ENCODE measurements around the gene SCAPER. TPM values are rescaled to one million over a fixed set of nuclear protein-coding genes. Genes with fewer than 3 reads are reported as not detected.

SCAPER gene
- total and polyA plus RNA-seq, 2 donors, result 15.7 to 15.9 TPM

GRCh38 chr15:76354823-76355440, 550.2 kb downstream of the SCAPER start:
- Histone ChIP-seq H3K9me3 (ENCODE audit: control insufficient read depth in 2 of 2, insufficient read depth in 1 of 2, low read length in 1 of 2) (no peaks in the 10 kb centered on the region), H3K4me1 (ENCODE audit: control insufficient read depth in 2 of 2, insufficient read depth in 2 of 2, low read length in 2 of 2) (no peaks in the 10 kb centered on the region), H3K4me3 (ENCODE audit: low read length in 2 of 2) (no peak overlapping the region), H3K36me3 (ENCODE audit: control insufficient read depth in 2 of 2, insufficient read depth in 2 of 2, low read length in 1 of 2) (no peaks in the 10 kb centered on the region), H3K27ac (ENCODE audit: low read depth in 1 of 2, low read length in 1 of 2) (no peak overlapping the region), H3K27me3 (ENCODE audit: control insufficient read depth in 2 of 2, insufficient read depth in 1 of 2, low read length in 1 of 2) (no peaks in the 10 kb centered on the region)
- DNase-seq (ENCODE audit: low read depth in 6 of 9, low spot score in 9 of 9), result no peak
- WGBS, result 97% methylated on average over 3 of the region's 3 CpGs

- DNase-seq (ENCODE audit: low read depth in 6 of 9, low spot score in 9 of 9), result no peak
- no peak overlapping the region for H3K4me3 ChIP-seq (ENCODE audit: low read length in 2 of 2)
- H3K36me3 ChIP-seq (ENCODE audit: control insufficient read depth in 2 of 2, insufficient read depth in 2 of 2, low read length in 1 of 2), result no peaks in the 10 kb centered on the region
- H3K4me1 ChIP-seq (ENCODE audit: control insufficient read depth in 2 of 2, insufficient read depth in 2 of 2, low read length in 2 of 2), result no peaks in the 10 kb centered on the region
- H3K9me3 ChIP-seq (ENCODE audit: control insufficient read depth in 2 of 2, insufficient read depth in 1 of 2, low read length in 1 of 2), result no peaks in the 10 kb centered on the region
- WGBS, result 98% methylated on average over 10 of the region's 10 CpGs
- H3K27ac ChIP-seq (ENCODE audit: low read depth in 1 of 2, low read length in 1 of 2), result no peak overlapping the region
- H3K27me3 ChIP-seq (ENCODE audit: control insufficient read depth in 2 of 2, insufficient read depth in 1 of 2, low read length in 1 of 2), result peaks cover 3 to 4% of the 10 kb centered on the region in 2 donors
Observed at GRCh38 chr15:76353903-76354302, 551.2 kb downstream of the SCAPER start.

GRCh38 chr15:76353023-76353577, 552.0 kb downstream of the SCAPER start:
- Histone ChIP-seq H3K4me3 (ENCODE audit: low read length in 2 of 2) (no peak overlapping the region), H3K9me3 (ENCODE audit: control insufficient read depth in 2 of 2, insufficient read depth in 1 of 2, low read length in 1 of 2) (no peaks in the 10 kb centered on the region), H3K36me3 (ENCODE audit: control insufficient read depth in 2 of 2, insufficient read depth in 2 of 2, low read length in 1 of 2) (no peaks in the 10 kb centered on the region), H3K27ac (ENCODE audit: low read depth in 1 of 2, low read length in 1 of 2) (no peak overlapping the region), H3K27me3 (ENCODE audit: control insufficient read depth in 2 of 2, insufficient read depth in 1 of 2, low read length in 1 of 2) (peaks cover 6 to 10% of the 10 kb centered on the region in 2 donors), H3K4me1 (ENCODE audit: control insufficient read depth in 2 of 2, insufficient read depth in 2 of 2, low read length in 2 of 2) (no peaks in the 10 kb centered on the region)
- WGBS, result 100% methylated on average over 1 of the region's 1 CpG
- DNase-seq (ENCODE audit: low read depth in 6 of 9, low spot score in 9 of 9), result no peak

- H3K27ac ChIP-seq (ENCODE audit: low read depth in 1 of 2, low read length in 1 of 2), result no peak overlapping the region
- no peaks in the 10 kb centered on the region for H3K36me3 ChIP-seq (ENCODE audit: control insufficient read depth in 2 of 2, insufficient read depth in 2 of 2, low read length in 1 of 2)
- 96% methylated on average over 1 of the region's 1 CpG for WGBS
- H3K4me3 ChIP-seq (ENCODE audit: low read length in 2 of 2), result no peak overlapping the region
- no peak for DNase-seq (ENCODE audit: low read depth in 6 of 9, low spot score in 9 of 9)
- H3K9me3 ChIP-seq (ENCODE audit: control insufficient read depth in 2 of 2, insufficient read depth in 1 of 2, low read length in 1 of 2), result no peaks in the 10 kb centered on the region
- H3K4me1 ChIP-seq (ENCODE audit: control insufficient read depth in 2 of 2, insufficient read depth in 2 of 2, low read length in 2 of 2), result peaks cover 2 to 11% of the 10 kb centered on the region in 2 donors
- peaks cover 35 to 46% of the 10 kb centered on the region in 2 donors for H3K27me3 ChIP-seq (ENCODE audit: control insufficient read depth in 2 of 2, insufficient read depth in 1 of 2, low read length in 1 of 2)
Observed at GRCh38 chr15:76349301-76350070, 555.7 kb downstream of the SCAPER start.

GRCh38 chr15:76347482-76348055, 557.6 kb downstream of the SCAPER start:
- Histone ChIP-seq H3K4me1 (ENCODE audit: control insufficient read depth in 2 of 2, insufficient read depth in 2 of 2, low read length in 2 of 2) (peaks cover 6 to 17% of the 10 kb centered on the region in 2 donors), H3K36me3 (ENCODE audit: control insufficient read depth in 2 of 2, insufficient read depth in 2 of 2, low read length in 1 of 2) (no peaks in the 10 kb centered on the region), H3K27me3 (ENCODE audit: control insufficient read depth in 2 of 2, insufficient read depth in 1 of 2, low read length in 1 of 2) (peaks cover 47 to 65% of the 10 kb centered on the region in 2 donors), H3K9me3 (ENCODE audit: control insufficient read depth in 2 of 2, insufficient read depth in 1 of 2, low read length in 1 of 2) (no peaks in the 10 kb centered on the region), H3K27ac (ENCODE audit: low read depth in 1 of 2, low read length in 1 of 2) (no peak overlapping the region), H3K4me3 (ENCODE audit: low read length in 2 of 2) (no peak overlapping the region)
- whole genome bisulfite sequencing, result 61% methylated on average over 13 of the region's 13 CpGs
- DNase-seq (ENCODE audit: low read depth in 6 of 9, low spot score in 9 of 9), result peak in 1 of 9 donors; percentile 7

GRCh38 chr15:76346669-76347481, 558.3 kb downstream of the SCAPER start:
- no peaks in the 10 kb centered on the region for H3K36me3 ChIP-seq (ENCODE audit: control insufficient read depth in 2 of 2, insufficient read depth in 2 of 2, low read length in 1 of 2)
- H3K27ac ChIP-seq (ENCODE audit: low read depth in 1 of 2, low read length in 1 of 2), result no peak overlapping the region
- WGBS, result 6% methylated on average over 74 of the region's 74 CpGs
- H3K9me3 ChIP-seq (ENCODE audit: control insufficient read depth in 2 of 2, insufficient read depth in 1 of 2, low read length in 1 of 2), result peaks cover 3% of the 10 kb centered on the region in 2 donors
- DNase-seq (ENCODE audit: low read depth in 6 of 9, low spot score in 9 of 9), result peak in 1 of 9 donors; percentile 13
- H3K4me1 ChIP-seq (ENCODE audit: control insufficient read depth in 2 of 2, insufficient read depth in 2 of 2, low read length in 2 of 2), result peaks cover 7 to 18% of the 10 kb centered on the region in 2 donors
- H3K27me3 ChIP-seq (ENCODE audit: control insufficient read depth in 2 of 2, insufficient read depth in 1 of 2, low read length in 1 of 2), result peaks cover 54 to 72% of the 10 kb centered on the region in 2 donors
- peak overlapping the region in 1 of 2 donors; percentile 25 for H3K4me3 ChIP-seq (ENCODE audit: low read length in 2 of 2)

- peak in 1 of 9 donors; percentile 32 for DNase-seq (ENCODE audit: low read depth in 6 of 9, low spot score in 9 of 9)
- 3% methylated on average over 65 of the region's 65 CpGs for WGBS
Observed at GRCh38 chr15:76345880-76346668, 559.1 kb downstream of the SCAPER start.

GRCh38 chr15:76345583-76345879, 559.6 kb downstream of the SCAPER start:
- Histone ChIP-seq H3K4me3 (ENCODE audit: low read length in 2 of 2) (no peak overlapping the region), H3K27me3 (ENCODE audit: control insufficient read depth in 2 of 2, insufficient read depth in 1 of 2, low read length in 1 of 2) (peaks cover 67 to 86% of the 10 kb centered on the region in 2 donors), H3K36me3 (ENCODE audit: control insufficient read depth in 2 of 2, insufficient read depth in 2 of 2, low read length in 1 of 2) (no peaks in the 10 kb centered on the region), H3K9me3 (ENCODE audit: control insufficient read depth in 2 of 2, insufficient read depth in 1 of 2, low read length in 1 of 2) (peaks cover 3 to 7% of the 10 kb centered on the region in 2 donors), H3K4me1 (ENCODE audit: control insufficient read depth in 2 of 2, insufficient read depth in 2 of 2, low read length in 2 of 2) (peaks cover 13 to 25% of the 10 kb centered on the region in 2 donors), H3K27ac (ENCODE audit: low read depth in 1 of 2, low read length in 1 of 2) (no peak overlapping the region)
- no peak for DNase-seq (ENCODE audit: low read depth in 6 of 9, low spot score in 9 of 9)
- WGBS, result 32% methylated on average over 7 of the region's 7 CpGs

More at GRCh38 chr15:76345880-76346668, 559.1 kb downstream of the SCAPER start:
- Histone ChIP-seq H3K4me1 (ENCODE audit: control insufficient read depth in 2 of 2, insufficient read depth in 2 of 2, low read length in 2 of 2) (peaks cover 7 to 21% of the 10 kb centered on the region in 2 donors), H3K36me3 (ENCODE audit: control insufficient read depth in 2 of 2, insufficient read depth in 2 of 2, low read length in 1 of 2) (no peaks in the 10 kb centered on the region), H3K4me3 (ENCODE audit: low read length in 2 of 2) (peak overlapping the region in 1 of 2 donors; percentile 25), H3K27me3 (ENCODE audit: control insufficient read depth in 2 of 2, insufficient read depth in 1 of 2, low read length in 1 of 2) (peaks cover 62 to 80% of the 10 kb centered on the region in 2 donors), H3K9me3 (ENCODE audit: control insufficient read depth in 2 of 2, insufficient read depth in 1 of 2, low read length in 1 of 2) (peaks cover 3 to 7% of the 10 kb centered on the region in 2 donors), H3K27ac (ENCODE audit: low read depth in 1 of 2, low read length in 1 of 2) (no peak overlapping the region)

Measured in thymus (tissue), 11 donors.